Liver (tissue), 9 donors: ENCODE data around the gene RAB6B. TPM values are rescaled to one million over a fixed set of nuclear protein-coding genes. Genes with fewer than 3 reads are reported as not detected.

Experiments
- DNase-seq: peaks from one replicate; pipeline ENCODE4 v3.0.0-alpha.2; 2017; ENCODE audit warnings: low spot score
- H3K27ac ChIP-seq, 2 donors: one replicate each; pipeline ENCODE4 v1.7.0; 2013; ENCODE audit warnings: inconsistent platforms in 2 of 2, low read length in 2 of 2, control low read depth in 1 of 2, low read depth in 1 of 2, mild to moderate bottlenecking in 1 of 2
- H3K27me3 ChIP-seq, 4 donors: one replicate each; pipeline versions ENCODE4 v1.6.1 to v1.7.0; 2013; ENCODE audit warnings: low read length in 3 of 4, inconsistent platforms in 1 of 4, mild to moderate bottlenecking in 1 of 4, moderate library complexity in 1 of 4; ENCODE audit not compliant: control insufficient read depth in 4 of 4, insufficient read depth in 4 of 4
- H3K36me3 ChIP-seq, 4 donors: one replicate each; pipeline versions ENCODE4 v1.6.1 to v1.7.0; 2013; ENCODE audit warnings: low read length in 3 of 4, mild to moderate bottlenecking in 3 of 4, low read depth in 1 of 4, moderate library complexity in 1 of 4; ENCODE audit not compliant: control insufficient read depth in 4 of 4, insufficient read depth in 3 of 4
- H3K4me1 ChIP-seq, 4 donors: one replicate each; pipeline versions ENCODE4 v1.6.1 to v1.7.0; 2013; ENCODE audit warnings: low read length in 3 of 4, mild to moderate bottlenecking in 3 of 4, moderate library complexity in 1 of 4; ENCODE audit not compliant: control insufficient read depth in 4 of 4, insufficient read depth in 4 of 4
- H3K4me3 ChIP-seq, 3 donors: one replicate each; pipeline versions ENCODE4 v1.6.1 to v1.7.0; 2013; ENCODE audit warnings: low read length in 3 of 3, control low read depth in 1 of 3, low read depth in 1 of 3, mild to moderate bottlenecking in 1 of 3
- H3K9ac ChIP-seq, 2 donors: one replicate each; pipeline ENCODE4 v1.7.0; 2013; ENCODE audit warnings: low read length in 2 of 2, mild to moderate bottlenecking in 2 of 2, moderate library complexity in 2 of 2, control low read depth in 1 of 2, low read depth in 1 of 2
- H3K9me3 ChIP-seq, 4 donors: one replicate each; pipeline versions ENCODE4 v1.6.1 to v1.7.0; 2013; ENCODE audit warnings: low read length in 3 of 4; ENCODE audit not compliant: control insufficient read depth in 4 of 4
- FOXA1 ChIP-seq: IDR thresholded peaks from 2 replicates; pipeline ENCODE4 v1.6.1; 2016; ENCODE audit warnings: antibody characterized with exemption
- FOXA2 ChIP-seq: IDR thresholded peaks from 2 replicates; pipeline ENCODE4 v1.6.1; 2016; ENCODE audit warnings: antibody characterized with exemption
- GABPA ChIP-seq, 2 donors: IDR thresholded peaks in 1 of 2; conservative IDR thresholded peaks in 1 of 2; 2 replicates each; pipeline ENCODE4 v1.6.1; 2016; ENCODE audit warnings: antibody characterized with exemption in 2 of 2, mild to moderate bottlenecking in 1 of 2, moderate library complexity in 1 of 2
- JUND ChIP-seq, 2 donors: IDR thresholded peaks; 2 replicates each; pipeline ENCODE4 v1.6.1; 2016; ENCODE audit warnings: antibody characterized with exemption in 2 of 2
- MAX ChIP-seq: IDR thresholded peaks from 2 replicates; pipeline ENCODE4 v1.6.1; 2016; ENCODE audit warnings: antibody characterized with exemption
- RAD21 ChIP-seq, 2 donors: IDR thresholded peaks; 2 replicates each; pipeline ENCODE4 v1.6.1; 2016; ENCODE audit warnings: antibody characterized with exemption in 2 of 2, mild to moderate bottlenecking in 2 of 2
- RXRA ChIP-seq, 2 donors: IDR thresholded peaks; 2 replicates each; pipeline ENCODE4 v1.6.1; 2017 to 2018; ENCODE audit warnings: antibody characterized with exemption in 2 of 2, mild to moderate bottlenecking in 1 of 2
- SP1 ChIP-seq: IDR thresholded peaks from 2 replicates; pipeline ENCODE4 v1.6.1; 2018; ENCODE audit warnings: antibody characterized with exemption, mild to moderate bottlenecking
- TAF1 ChIP-seq: conservative IDR thresholded peaks from 2 replicates; pipeline ENCODE4 v1.6.1; 2016; ENCODE audit warnings: antibody characterized with exemption, mild to moderate bottlenecking
- YY1 ChIP-seq: IDR thresholded peaks from 2 replicates; pipeline ENCODE4 v1.6.1; 2016; ENCODE audit warnings: antibody characterized with exemption, mild to moderate bottlenecking
- WGBS: extraction: QIAGEN DNeasy Blood & Tissue Kit; methylation state at CpG from one replicate; pipeline ENCODE4 v1.1.7; 2013; 5-methylcytosine and 5-hydroxymethylcytosine counted together
- polyA plus RNA-seq, 2 donors: library from polyadenylated mRNA; stranded (reverse) in 1 of 2; unstranded in 1 of 2; fragments of 200-250 nt in 1 of 2; fragments of >200 nt in 1 of 2; fragmentation: Nextera tagmentation in 1 of 2; extraction: Ambion mirVana in 1 of 2; gene quantifications; one replicate each; pipeline versions ENCODE4 v1.2.1 to v1.2.3, GENCODE V29; 2013 to 2015
- total RNA-seq, 2 donors: library from RNA; depleted of rRNA; stranded (reverse); fragments of >200 nt; gene quantifications; one replicate each; pipeline ENCODE4 v1.2.3, GENCODE V29; 2014
- TF ChIP-seq, protein P1 (sequence below): IDR thresholded peaks from 2 replicates; pipeline ENCODE4 v1.6.1; 2016; ENCODE audit warnings: antibody characterized with exemption
- donor health status: healthy.
- donor health status: healthy.
- donor health status: healthy.
- donor health status: healthy.
- donor health status: healthy.

Gene RAB6B
- total and polyA plus RNA-seq, 4 donors, result 0.08 to 2.8 (median 0.28) TPM

- no peak for DNase-seq
- no peak overlapping the region for H3K27ac ChIP-seq
- no peaks in the 10 kb centered on the region for H3K27me3 ChIP-seq
- WGBS, result 65% methylated on average over 7 of the region's 7 CpGs
- H3K4me1 ChIP-seq, result peaks cover 0 to 3% (median 0%) of the 10 kb centered on the region in 4 donors
- TF ChIP-seq RAD21 (IDR thresholded peaks at IDR 0.05), result peak in 1 of 2 donors; percentile 22
- TF ChIP-seq YY1, result no peak
- peaks cover 0 to 59% (median 52%) of the 10 kb centered on the region in 4 donors for H3K36me3 ChIP-seq
- no peak overlapping the region for H3K4me3 ChIP-seq
- no peak overlapping the region for H3K9ac ChIP-seq
- H3K9me3 ChIP-seq, result no peaks in the 10 kb centered on the region
Observed at GRCh38 chr3:133776794-133777438, 118.8 kb downstream of the RAB6B start.

DNA sequence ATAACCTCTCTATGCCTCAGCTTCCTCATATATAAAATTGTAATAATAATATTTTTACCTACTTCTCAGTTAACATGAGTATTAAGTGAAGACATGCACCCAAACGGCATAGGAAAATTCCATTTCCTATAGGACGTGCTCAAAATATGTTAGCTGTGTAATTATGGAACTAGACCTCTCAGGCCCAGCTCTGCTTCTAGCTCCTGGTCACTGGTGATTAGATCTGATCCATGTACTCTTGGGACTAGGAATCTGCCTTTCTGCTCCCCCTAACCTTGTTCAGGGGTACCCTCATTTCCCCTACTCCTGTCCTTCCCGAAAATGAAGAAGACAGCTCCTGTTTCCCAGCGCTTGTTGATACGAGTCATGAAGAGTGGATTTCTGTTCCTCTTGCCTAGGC lies 119.8 kb downstream of the RAB6B start:
- Histone ChIP-seq H3K27ac (no peak overlapping the region), H3K9ac (no peak overlapping the region), H3K9me3 (no peaks in the 10 kb centered on the region), H3K4me3 (no peak overlapping the region), H3K4me1 (peaks cover 0 to 3% (median 0%) of the 10 kb centered on the region in 4 donors), H3K36me3 (peaks cover 0 to 60% (median 59%) of the 10 kb centered on the region in 4 donors), H3K27me3 (no peaks in the 10 kb centered on the region)
- WGBS, result 81% methylated on average over 5 of the region's 5 CpGs
- no peak for DNase-seq
- TF ChIP-seq FOXA1, result peak; percentile 6
- TF ChIP-seq JUND (IDR thresholded peaks at IDR 0.05), result no peak
- no peak for TF ChIP-seq TAF1
- TF ChIP-seq RAD21 (IDR thresholded peaks at IDR 0.05), result no peak

GRCh38 chr3:133775309-133775708 lies 120.4 kb downstream of the RAB6B start:
- no peak overlapping the region for H3K9ac ChIP-seq
- H3K4me1 ChIP-seq, result peaks cover 0 to 3% (median 0%) of the 10 kb centered on the region in 4 donors
- 52% methylated on average over 9 of the region's 9 CpGs for WGBS
- no peaks in the 10 kb centered on the region for H3K9me3 ChIP-seq
- H3K27me3 ChIP-seq, result no peaks in the 10 kb centered on the region
- TF ChIP-seq YY1 (no peak), FOXA2 (no peak), SP1 (no peak), MAX (peak; percentile 12), RXRA (IDR thresholded peaks at IDR 0.05) (peak in 1 of 2 donors; percentile 9), GABPA (IDR thresholded peaks at IDR 0.05 in 1 of 2, conservative IDR thresholded peaks at IDR 0.05 in 1 of 2) (no peak), FOXA1 (no peak)
- TF ChIP-seq, protein P1, sequence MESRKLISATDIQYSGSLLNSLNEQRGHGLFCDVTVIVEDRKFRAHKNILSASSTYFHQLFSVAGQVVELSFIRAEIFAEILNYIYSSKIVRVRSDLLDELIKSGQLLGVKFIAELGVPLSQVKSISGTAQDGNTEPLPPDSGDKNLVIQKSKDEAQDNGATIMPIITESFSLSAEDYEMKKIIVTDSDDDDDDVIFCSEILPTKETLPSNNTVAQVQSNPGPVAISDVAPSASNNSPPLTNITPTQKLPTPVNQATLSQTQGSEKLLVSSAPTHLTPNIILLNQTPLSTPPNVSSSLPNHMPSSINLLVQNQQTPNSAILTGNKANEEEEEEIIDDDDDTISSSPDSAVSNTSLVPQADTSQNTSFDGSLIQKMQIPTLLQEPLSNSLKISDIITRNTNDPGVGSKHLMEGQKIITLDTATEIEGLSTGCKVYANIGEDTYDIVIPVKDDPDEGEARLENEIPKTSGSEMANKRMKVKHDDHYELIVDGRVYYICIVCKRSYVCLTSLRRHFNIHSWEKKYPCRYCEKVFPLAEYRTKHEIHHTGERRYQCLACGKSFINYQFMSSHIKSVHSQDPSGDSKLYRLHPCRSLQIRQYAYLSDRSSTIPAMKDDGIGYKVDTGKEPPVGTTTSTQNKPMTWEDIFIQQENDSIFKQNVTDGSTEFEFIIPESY, result peak; percentile 12
- H3K27ac ChIP-seq, result no peak overlapping the region
- DNase-seq, result no peak
- no peak overlapping the region for H3K4me3 ChIP-seq
- peaks cover 0 to 65% (median 64%) of the 10 kb centered on the region in 4 donors for H3K36me3 ChIP-seq

Other genes starting within 250 kb of the RAB6B start
- 10 to 100 TPM; 13.6 to 22.9 TPM for gene TOPBP1, start 233.9 kb downstream of the RAB6B start, total RNA-seq
- gene TOPBP1, start 233.9 kb downstream of the RAB6B start, polyA plus RNA-seq, result 1 to 10 TPM; 3.3 to 3.8 TPM
- 1,000 to 10,000 TPM; 5,845 to 6,687 TPM for gene TF, start 149.5 kb downstream of the RAB6B start, total RNA-seq
- gene TF, start 149.5 kb downstream of the RAB6B start, polyA plus RNA-seq, result 1,000 to 10,000 TPM; 5,045 to 9,659 TPM
- 10 to 100 TPM; 34.7 to 97.6 TPM for gene SRPRB, start 90.1 kb downstream of the RAB6B start, total RNA-seq
- gene SRPRB, start 90.1 kb downstream of the RAB6B start, polyA plus RNA-seq, result 10 to 100 TPM; 76.0 to 77.8 TPM
- 1 to 10 TPM in 1 of 2 donors, under 1 TPM in 1; 0.56 to 2.6 TPM for gene SLCO2A1, start 134.0 kb upstream of the RAB6B start, total RNA-seq
- gene SLCO2A1, start 134.0 kb upstream of the RAB6B start, polyA plus RNA-seq, result 1 to 10 TPM; 1.8 to 3.1 TPM